ENCODE results near the gene ITGAV.

GRCh38 chr2:186591506-186591890, 1.6 kb downstream of the ITGAV start:
- TF ChIP-seq CTCF (IDR thresholded peaks at IDR 0.05) (no peak), POLR2A (IDR thresholded peaks at IDR 0.05) (no peak)
